Kidney (tissue), 14 donors: ENCODE measurements around the gene SPTBN4. TPM values are rescaled to one million over a fixed set of nuclear protein-coding genes. Genes with fewer than 3 reads are reported as not detected.

ENCODE experiments used
- DNase-seq, 5 donors: peaks; one replicate each; pipeline ENCODE4 v3.0.0-alpha.2; 2013 to 2020
- FAIRE-seq: peaks from 2 replicates; lab custom pipeline; 2012; peaks lifted over from hg19 to GRCh38; lab: Jason Lieb, UNC
- H3K27ac ChIP-seq, 2 donors: one replicate each; pipeline ENCODE4 v1.7.0; 2013; ENCODE audit warnings: low read depth in 2 of 2, low read length in 2 of 2, inconsistent platforms in 1 of 2
- H3K27me3 ChIP-seq: one replicate; pipeline ENCODE4 v1.7.1; 2013; ENCODE audit warnings: low read length, inconsistent platforms; ENCODE audit not compliant: control insufficient read depth, insufficient read depth
- H3K36me3 ChIP-seq, 3 donors: one replicate each; pipeline versions ENCODE4 v1.7.0 to v1.7.1; 2013; ENCODE audit warnings: low read length in 3 of 3, control low read depth in 1 of 3, inconsistent platforms in 1 of 3; ENCODE audit not compliant: insufficient read depth in 3 of 3, control insufficient read depth in 2 of 3
- H3K4me1 ChIP-seq, 3 donors: one replicate each; pipeline versions ENCODE4 v1.7.0 to v1.7.1; 2013; ENCODE audit warnings: low read length in 3 of 3, inconsistent platforms in 1 of 3, low read depth in 1 of 3; ENCODE audit not compliant: control insufficient read depth in 2 of 3, insufficient read depth in 2 of 3
- H3K4me3 ChIP-seq, 3 donors: one replicate each; pipeline versions ENCODE4 v1.7.0 to v1.8.1; 2013; ENCODE audit warnings: low read length in 3 of 3, control low read depth in 1 of 3, inconsistent platforms in 1 of 3
- H3K9ac ChIP-seq, 3 donors: one replicate each; pipeline versions ENCODE4 v1.7.0 to v1.7.1; 2013; ENCODE audit warnings: low read length in 3 of 3, control low read depth in 1 of 3, inconsistent platforms in 1 of 3
- H3K9me3 ChIP-seq, 3 donors: one replicate each; pipeline versions ENCODE4 v1.7.0 to v1.7.1; 2013; ENCODE audit warnings: low read length in 3 of 3, control low read depth in 1 of 3, inconsistent platforms in 1 of 3; ENCODE audit not compliant: control insufficient read depth in 2 of 3, insufficient read depth in 1 of 3
- intact Hi-C: fragments of 100-400 bp; cut with DNase I; formaldehyde crosslinking; loops from one replicate; pipeline ENCODE4 v1.11.1; 2022
- polyA plus RNA-seq: library from polyadenylated mRNA; stranded (reverse); fragments of 350-450 nt; fragmentation: Illumina TruSeq; extraction: RNeasy Lipid Tissue Mini Kit (QIAGEN cat#74804); gene quantifications from one replicate; pipeline ENCODE4 v1.2.3, GENCODE V29; 2014; ENCODE audit warnings: low read depth, low replicate concordance; ENCODE audit not compliant: insufficient read depth
- total RNA-seq: library from RNA; stranded (reverse); fragmentation: NEBNext Ultra II Directional; extraction: Animal tissue kit (Norgen Biotek cat#: 25700); gene quantifications from one replicate; pipeline ENCODE4 v1.2.1, GENCODE V29; 2021
- TF ChIP-seq, protein P1 (sequence below): IDR thresholded peaks from 3 replicates; pipeline ENCODE4 v1.5.1; 2012; ENCODE audit warnings: mild to moderate bottlenecking, moderate library complexity, borderline replicate concordance; ENCODE audit not compliant: insufficient read depth; ENCODE audit errors: extremely low read depth
- donor health status: control.
- donor health status: control.
- donor health status: control.
- donor health status: control.
- donor health status: control.
- donor health status: DM: yes; HTN: yes; CAD: no.
- donor health status: Normal renal cell carcinoma (clear cell type).

The SPTBN4 gene
- total and polyA plus RNA-seq, 2 donors from 2014 or later = 0.82 to 4.6 TPM

DNA sequence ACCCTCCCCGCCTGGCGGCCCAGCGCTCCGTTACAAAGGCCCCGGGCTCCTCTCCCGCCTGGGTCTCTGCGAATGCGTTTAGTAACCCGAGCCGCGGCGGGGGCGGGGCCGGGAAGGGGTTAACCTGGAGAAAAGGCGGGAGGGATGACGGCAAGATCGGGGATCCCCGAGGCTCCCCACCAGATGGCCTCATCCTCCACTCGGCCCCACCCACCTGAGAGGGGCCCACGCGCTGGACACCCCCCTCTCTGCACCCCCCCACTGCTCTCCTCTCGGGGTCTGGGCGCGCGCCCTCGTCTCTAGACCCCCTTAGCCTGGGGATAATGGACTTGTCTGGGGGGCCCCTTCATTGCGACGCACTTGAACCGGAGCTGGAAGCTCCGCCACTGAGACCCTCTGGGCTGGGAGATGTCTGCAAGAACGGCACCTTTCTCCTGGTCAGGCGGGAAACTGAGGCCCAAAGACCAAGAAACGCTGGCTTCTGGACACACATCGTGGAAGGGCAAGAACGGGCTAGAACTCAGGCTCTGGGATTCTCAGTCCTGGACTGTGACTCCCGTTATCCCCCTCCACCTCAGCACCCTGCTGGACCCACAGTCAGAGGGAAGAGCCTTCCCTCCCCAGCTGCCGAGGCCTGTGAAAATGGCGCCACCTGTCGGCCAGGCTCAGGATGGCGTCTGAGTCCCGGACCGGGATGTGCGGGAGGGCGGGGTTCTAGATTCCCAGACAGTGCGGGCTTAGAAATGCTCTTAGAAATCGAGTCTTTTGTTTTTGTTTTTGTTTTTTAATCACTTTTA, 131.5 kb downstream of the SPTBN4 start:
- Histone ChIP-seq H3K27me3 (peaks cover 2% of the 10 kb centered on the region), H3K9me3 (no peaks in the 10 kb centered on the region)

DNA sequence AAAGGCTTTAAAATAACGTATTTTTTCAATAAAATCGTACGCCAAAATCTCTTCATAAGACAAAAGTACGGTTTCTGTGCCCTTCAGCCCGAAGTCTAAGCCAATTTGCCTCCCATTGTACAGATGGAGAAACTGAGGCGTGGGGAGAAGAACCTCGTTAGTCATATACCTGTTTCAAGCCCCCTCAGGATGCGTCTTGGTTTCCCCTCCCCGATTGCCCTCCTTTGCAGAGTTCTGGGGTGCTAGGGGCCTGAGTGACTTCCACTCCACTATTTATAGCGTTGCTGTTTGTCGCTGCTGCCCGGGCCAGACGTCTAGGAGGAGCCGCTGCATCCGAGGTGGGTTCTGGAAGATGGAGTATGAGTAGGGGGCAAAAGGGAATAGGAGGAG, 132.1 kb downstream of the SPTBN4 start:
- DNase-seq (peak in 2 of 5 donors; percentile 58 to 66), FAIRE-seq (no peak)
- Histone ChIP-seq H3K27ac (no peak overlapping the region), H3K36me3 (no peaks in the 10 kb centered on the region), H3K9ac (no peak overlapping the region), H3K27me3 (peaks cover 2% of the 10 kb centered on the region), H3K4me3 (peak overlapping the region in 1 of 3 donors; percentile 17), H3K9me3 (no peaks in the 10 kb centered on the region), H3K4me1 (peaks cover 0 to 21% (median 6%) of the 10 kb centered on the region in 3 donors)
- TF ChIP-seq, protein P1, sequence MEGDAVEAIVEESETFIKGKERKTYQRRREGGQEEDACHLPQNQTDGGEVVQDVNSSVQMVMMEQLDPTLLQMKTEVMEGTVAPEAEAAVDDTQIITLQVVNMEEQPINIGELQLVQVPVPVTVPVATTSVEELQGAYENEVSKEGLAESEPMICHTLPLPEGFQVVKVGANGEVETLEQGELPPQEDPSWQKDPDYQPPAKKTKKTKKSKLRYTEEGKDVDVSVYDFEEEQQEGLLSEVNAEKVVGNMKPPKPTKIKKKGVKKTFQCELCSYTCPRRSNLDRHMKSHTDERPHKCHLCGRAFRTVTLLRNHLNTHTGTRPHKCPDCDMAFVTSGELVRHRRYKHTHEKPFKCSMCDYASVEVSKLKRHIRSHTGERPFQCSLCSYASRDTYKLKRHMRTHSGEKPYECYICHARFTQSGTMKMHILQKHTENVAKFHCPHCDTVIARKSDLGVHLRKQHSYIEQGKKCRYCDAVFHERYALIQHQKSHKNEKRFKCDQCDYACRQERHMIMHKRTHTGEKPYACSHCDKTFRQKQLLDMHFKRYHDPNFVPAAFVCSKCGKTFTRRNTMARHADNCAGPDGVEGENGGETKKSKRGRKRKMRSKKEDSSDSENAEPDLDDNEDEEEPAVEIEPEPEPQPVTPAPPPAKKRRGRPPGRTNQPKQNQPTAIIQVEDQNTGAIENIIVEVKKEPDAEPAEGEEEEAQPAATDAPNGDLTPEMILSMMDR = no peak
- intact Hi-C loops = loop anchor here (10.0 kb wide), 1 partner anchor 54 kb away; no protein-coding TSS in a partner anchor

More for the DNA sequence above, 131.5 kb downstream of the SPTBN4 start:
- DNase-seq (peak; percentile 92 to 96 (median 95)), FAIRE-seq (peak; percentile 66)
- no peaks in the 10 kb centered on the region for H3K36me3 ChIP-seq
- peak overlapping the region in 1 of 3 donors; percentile 65 for H3K9ac ChIP-seq
- intact Hi-C loops = loop anchor here (10.0 kb wide), 1 partner anchor 54 kb away; no protein-coding TSS in a partner anchor
- no peak overlapping the region for H3K27ac ChIP-seq
- H3K4me1 ChIP-seq = peaks cover 0 to 20% (median 6%) of the 10 kb centered on the region in 3 donors
- TF ChIP-seq, protein P1 = peak; percentile 96
- H3K4me3 ChIP-seq = peak overlapping the region in 1 of 3 donors; percentile 85

DNA sequence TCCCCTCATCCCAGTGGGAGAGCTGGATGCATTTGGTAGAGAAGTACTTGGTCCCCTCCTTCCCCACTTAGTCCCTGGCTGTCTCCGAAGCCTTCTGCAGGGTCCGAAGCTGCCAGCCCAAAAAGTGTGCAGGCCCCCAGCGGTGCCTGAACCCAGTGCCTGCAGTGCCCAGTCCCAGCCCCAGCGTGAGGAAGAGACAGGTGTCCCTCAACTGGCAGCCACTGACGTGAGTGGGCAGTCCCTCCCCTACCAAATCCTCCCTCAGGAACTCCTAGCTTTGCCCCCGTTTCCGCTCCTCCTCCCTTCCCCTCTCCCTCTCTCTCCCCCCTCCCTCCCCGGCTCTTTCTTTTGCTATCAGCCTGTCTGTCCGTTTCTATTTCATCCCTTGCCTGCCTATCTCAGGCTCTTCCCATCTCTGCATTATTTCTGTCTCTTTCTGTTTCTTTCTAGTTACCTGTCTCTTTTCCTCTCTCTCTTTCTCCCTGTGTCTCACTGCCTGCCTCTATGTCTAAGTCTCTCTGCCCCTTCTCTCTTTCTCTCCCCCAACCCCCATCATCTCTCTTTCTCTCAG, 132.6 kb downstream of the SPTBN4 start:
- H3K27me3 ChIP-seq = peaks cover 2% of the 10 kb centered on the region
- peak overlapping the region in 1 of 3 donors; percentile 16 for H3K4me3 ChIP-seq
- peak overlapping the region in 1 of 3 donors; percentile 46 for H3K9ac ChIP-seq
- intact Hi-C loops = loop anchor here (10.0 kb wide), 1 partner anchor 55 kb away; no protein-coding TSS in a partner anchor
- DNase-seq (peak in 3 of 5 donors; percentile 30 to 77 (median 57)), FAIRE-seq (no peak)
- TF ChIP-seq, protein P1 = no peak
- no peaks in the 10 kb centered on the region for H3K36me3 ChIP-seq
- H3K27ac ChIP-seq = peak overlapping the region; percentile 11 to 45
- peaks cover 0 to 21% (median 6%) of the 10 kb centered on the region in 3 donors for H3K4me1 ChIP-seq
- no peaks in the 10 kb centered on the region for H3K9me3 ChIP-seq
